ENCODE data around the gene TMEM109.

The TMEM109 gene

GRCh38 chr11:60917267-60917666, 3.3 kb downstream of the TMEM109 start:
- TF ChIP-seq CREB1 (IDR thresholded peaks at IDR 0.05; ENCODE audit: low read depth): no peak
- no peak for TF ChIP-seq TAF1 (IDR thresholded peaks at IDR 0.05; ENCODE audit: low read depth)
- TF ChIP-seq EGR1 (IDR thresholded peaks at IDR 0.05): no peak
- no peak for TF ChIP-seq NFIC (IDR thresholded peaks at IDR 0.05)
- no peak for TF ChIP-seq FOXM1 (IDR thresholded peaks at IDR 0.05; ENCODE audit: borderline replicate concordance, low read depth)
- no peak for TF ChIP-seq YY1 (IDR thresholded peaks at IDR 0.05; ENCODE audit: low read depth)
- no peak for TF ChIP-seq TEAD4 (IDR thresholded peaks at IDR 0.05)
- no peak for TF ChIP-seq CEBPB (IDR thresholded peaks at IDR 0.05)
- TF ChIP-seq RAD21 (IDR thresholded peaks at IDR 0.05; ENCODE audit: low read depth): no peak
- TF ChIP-seq, protein P1, sequence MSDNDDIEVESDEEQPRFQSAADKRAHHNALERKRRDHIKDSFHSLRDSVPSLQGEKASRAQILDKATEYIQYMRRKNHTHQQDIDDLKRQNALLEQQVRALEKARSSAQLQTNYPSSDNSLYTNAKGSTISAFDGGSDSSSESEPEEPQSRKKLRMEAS (IDR thresholded peaks at IDR 0.05): no peak
- no peak for TF ChIP-seq REST (IDR thresholded peaks at IDR 0.05; ENCODE audit: low read depth)
- no peak for TF ChIP-seq ZBTB7A (IDR thresholded peaks at IDR 0.05; ENCODE audit: low read depth)

DNA sequence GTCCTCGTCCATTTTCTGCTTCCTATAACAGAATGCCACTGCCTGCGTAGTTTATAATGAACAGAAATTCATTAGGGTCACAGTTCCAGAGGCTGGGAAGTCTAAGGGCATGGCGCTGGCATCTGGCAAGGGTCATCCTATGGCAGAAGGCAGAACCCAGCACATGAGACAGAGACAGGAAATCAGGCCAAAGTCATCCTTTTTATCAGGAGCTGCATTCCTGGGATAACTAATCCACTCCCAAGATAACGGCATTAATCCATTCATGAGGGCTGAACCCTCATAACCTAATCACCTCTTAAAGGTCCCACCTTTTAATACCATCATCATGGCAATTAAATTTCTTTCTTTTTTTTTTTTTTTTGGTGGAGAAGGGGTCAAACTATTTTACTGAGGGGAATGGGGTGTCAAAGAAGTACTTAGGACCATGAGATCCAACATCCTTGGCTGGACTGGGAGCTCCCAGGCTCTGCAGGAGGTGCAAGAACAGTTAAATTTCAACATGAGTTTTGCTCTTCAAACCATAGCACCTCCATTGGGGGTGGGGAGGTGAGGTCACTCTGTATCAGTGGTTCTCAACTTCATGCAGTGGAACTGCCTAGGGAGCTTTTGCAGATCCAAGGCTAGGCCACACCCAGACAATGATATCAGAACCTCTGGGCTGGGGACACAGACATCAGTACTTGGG, 4.4 kb downstream of the TMEM109 start:
- no peak for TF ChIP-seq TEAD4 (IDR thresholded peaks at IDR 0.05)
- TF ChIP-seq NFIC (IDR thresholded peaks at IDR 0.05): no peak
- no peak for TF ChIP-seq YY1 (IDR thresholded peaks at IDR 0.05; ENCODE audit: low read depth)
- TF ChIP-seq ZBTB7A (IDR thresholded peaks at IDR 0.05; ENCODE audit: low read depth): no peak
- TF ChIP-seq REST (IDR thresholded peaks at IDR 0.05; ENCODE audit: low read depth): no peak
- no peak for TF ChIP-seq EP300 (IDR thresholded peaks at IDR 0.05; ENCODE audit: borderline replicate concordance)
- no peak for TF ChIP-seq RAD21 (IDR thresholded peaks at IDR 0.05; ENCODE audit: low read depth)
- TF ChIP-seq CREB1 (IDR thresholded peaks at IDR 0.05; ENCODE audit: low read depth): no peak
- no peak for TF ChIP-seq USF1 (IDR thresholded peaks at IDR 0.05)
- no peak for TF ChIP-seq CEBPB (IDR thresholded peaks at IDR 0.05)
- no peak for TF ChIP-seq TCF12 (IDR thresholded peaks at IDR 0.05; ENCODE audit: low read depth)
- TF ChIP-seq TAF1 (IDR thresholded peaks at IDR 0.05; ENCODE audit: low read depth): no peak
- TF ChIP-seq, protein P1 (IDR thresholded peaks at IDR 0.05): no peak
- no peak for TF ChIP-seq FOXM1 (IDR thresholded peaks at IDR 0.05; ENCODE audit: borderline replicate concordance, low read depth)
- TF ChIP-seq EGR1 (IDR thresholded peaks at IDR 0.05): no peak

DNA sequence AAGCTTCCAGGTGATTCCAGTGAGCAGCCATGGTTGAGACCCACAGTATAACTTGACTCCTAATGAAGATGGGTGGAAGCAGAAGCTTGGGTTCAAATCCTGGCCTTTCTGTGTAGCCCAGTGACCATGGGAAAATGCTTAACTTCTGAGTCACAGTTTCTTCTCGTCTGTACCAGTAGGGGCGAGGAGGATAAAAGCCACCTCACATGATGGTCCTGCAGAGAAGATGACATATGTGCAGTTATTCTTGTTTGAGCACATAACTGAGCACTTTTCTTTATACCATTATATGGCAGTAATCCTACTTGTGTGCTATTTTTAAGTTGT, 4.9 kb downstream of the TMEM109 start:
- TF ChIP-seq NFIC (IDR thresholded peaks at IDR 0.05) (no peak), CREB1 (IDR thresholded peaks at IDR 0.05; ENCODE audit: low read depth) (no peak), RAD21 (IDR thresholded peaks at IDR 0.05; ENCODE audit: low read depth) (no peak), REST (IDR thresholded peaks at IDR 0.05; ENCODE audit: low read depth) (no peak), EP300 (IDR thresholded peaks at IDR 0.05; ENCODE audit: borderline replicate concordance) (no peak), ZBTB7A (IDR thresholded peaks at IDR 0.05; ENCODE audit: low read depth) (no peak), USF1 (IDR thresholded peaks at IDR 0.05) (no peak), TCF12 (IDR thresholded peaks at IDR 0.05; ENCODE audit: low read depth) (no peak), CEBPB (IDR thresholded peaks at IDR 0.05) (no peak), TEAD4 (IDR thresholded peaks at IDR 0.05) (no peak), YY1 (IDR thresholded peaks at IDR 0.05; ENCODE audit: low read depth) (no peak), FOXM1 (IDR thresholded peaks at IDR 0.05; ENCODE audit: borderline replicate concordance, low read depth) (no peak), EGR1 (IDR thresholded peaks at IDR 0.05) (no peak), TAF1 (IDR thresholded peaks at IDR 0.05; ENCODE audit: low read depth) (no peak)
- TF ChIP-seq, protein P1 (IDR thresholded peaks at IDR 0.05): no peak

- no peak for TF ChIP-seq ZBTB7A (IDR thresholded peaks at IDR 0.05; ENCODE audit: low read depth)
- no peak for TF ChIP-seq EP300 (IDR thresholded peaks at IDR 0.05; ENCODE audit: borderline replicate concordance)
- TF ChIP-seq TCF12 (IDR thresholded peaks at IDR 0.05; ENCODE audit: low read depth): no peak
- no peak for TF ChIP-seq TEAD4 (IDR thresholded peaks at IDR 0.05)
- no peak for TF ChIP-seq TAF1 (IDR thresholded peaks at IDR 0.05; ENCODE audit: low read depth)
- TF ChIP-seq CEBPB (IDR thresholded peaks at IDR 0.05): no peak
- TF ChIP-seq, protein P1 (IDR thresholded peaks at IDR 0.05): no peak
- TF ChIP-seq NFIC (IDR thresholded peaks at IDR 0.05): no peak
Observed at GRCh38 chr11:60919320-60919719, 5.4 kb downstream of the TMEM109 start.
